ENCODE measurements around the gene TMEM117.

The TMEM117 gene

DNA sequence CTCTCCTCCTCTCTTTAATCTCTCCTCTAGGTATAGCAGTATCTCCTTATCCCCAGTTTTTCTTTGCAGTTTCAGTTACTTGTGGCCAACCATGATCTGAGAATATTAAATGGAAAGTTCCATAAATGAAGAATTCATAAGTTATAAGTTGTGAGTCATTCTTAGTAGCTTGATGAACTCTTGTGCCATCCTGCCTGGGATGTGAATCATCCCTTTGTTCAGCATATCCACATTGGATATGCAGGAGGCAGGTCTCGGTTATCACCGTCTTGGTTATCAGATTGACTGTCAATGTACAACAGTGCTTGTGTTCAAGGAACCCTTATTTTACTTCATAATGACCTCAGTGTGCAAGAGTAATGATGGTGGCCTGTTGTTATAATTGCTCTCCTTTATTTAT, 134.0 kb downstream of the TMEM117 start:
- no peak overlapping the region for H3K27ac ChIP-seq (ENCODE audit: low read depth, low read length)

GRCh38 chr12:43973385-43973784, 137.5 kb downstream of the TMEM117 start:
- H3K36me3 ChIP-seq (ENCODE audit: control insufficient read depth, low read length) = no peaks in the 10 kb centered on the region
- no peak overlapping the region for H3K27ac ChIP-seq (ENCODE audit: low read depth, low read length)
- no peaks in the 10 kb centered on the region for H3K27me3 ChIP-seq (ENCODE audit: control insufficient read depth, low read length)
- H3K4me1 ChIP-seq (ENCODE audit: control insufficient read depth, low read length) = peaks cover 5% of the 10 kb centered on the region
- H3K4me3 ChIP-seq (ENCODE audit: low read length) = no peak overlapping the region
- no peak overlapping the region for H3K4me2 ChIP-seq (ENCODE audit: low read length)
- no peaks in the 10 kb centered on the region for H3K79me2 ChIP-seq (ENCODE audit: control insufficient read depth, low read length)
- H4K20me1 ChIP-seq (ENCODE audit: control insufficient read depth, insufficient read depth, low read depth, low read length) = no peaks in the 10 kb centered on the region
- TF ChIP-seq, protein P1, sequence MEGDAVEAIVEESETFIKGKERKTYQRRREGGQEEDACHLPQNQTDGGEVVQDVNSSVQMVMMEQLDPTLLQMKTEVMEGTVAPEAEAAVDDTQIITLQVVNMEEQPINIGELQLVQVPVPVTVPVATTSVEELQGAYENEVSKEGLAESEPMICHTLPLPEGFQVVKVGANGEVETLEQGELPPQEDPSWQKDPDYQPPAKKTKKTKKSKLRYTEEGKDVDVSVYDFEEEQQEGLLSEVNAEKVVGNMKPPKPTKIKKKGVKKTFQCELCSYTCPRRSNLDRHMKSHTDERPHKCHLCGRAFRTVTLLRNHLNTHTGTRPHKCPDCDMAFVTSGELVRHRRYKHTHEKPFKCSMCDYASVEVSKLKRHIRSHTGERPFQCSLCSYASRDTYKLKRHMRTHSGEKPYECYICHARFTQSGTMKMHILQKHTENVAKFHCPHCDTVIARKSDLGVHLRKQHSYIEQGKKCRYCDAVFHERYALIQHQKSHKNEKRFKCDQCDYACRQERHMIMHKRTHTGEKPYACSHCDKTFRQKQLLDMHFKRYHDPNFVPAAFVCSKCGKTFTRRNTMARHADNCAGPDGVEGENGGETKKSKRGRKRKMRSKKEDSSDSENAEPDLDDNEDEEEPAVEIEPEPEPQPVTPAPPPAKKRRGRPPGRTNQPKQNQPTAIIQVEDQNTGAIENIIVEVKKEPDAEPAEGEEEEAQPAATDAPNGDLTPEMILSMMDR (IDR thresholded peaks at IDR 0.05; ENCODE audit: low read depth, low read length, poor library complexity, severe bottlenecking) = no peak
- TF ChIP-seq EZH2phosphoT487 (IDR thresholded peaks at IDR 0.05; ENCODE audit: borderline replicate concordance, low read length) = no peak
- no peaks in the 10 kb centered on the region for H3K9me2 ChIP-seq (replicated peaks; ENCODE audit: control insufficient read depth, low read length)
- 0 out of 2 replicates have a peak, but pooled peaks cover 2% of the 10 kb centered on the region for H3K9me3 ChIP-seq (ENCODE audit: control insufficient read depth, insufficient read depth, low read length)
- H3F3A ChIP-seq (ENCODE audit: control insufficient read depth, insufficient read depth) = no peaks in the 10 kb centered on the region

More for the DNA sequence above, 134.0 kb downstream of the TMEM117 start:
- Histone ChIP-seq H3K27me3 (ENCODE audit: control insufficient read depth, low read length) (no peaks in the 10 kb centered on the region), H3F3A (ENCODE audit: control insufficient read depth, insufficient read depth) (no peaks in the 10 kb centered on the region), H3K36me3 (ENCODE audit: control insufficient read depth, low read length) (no peaks in the 10 kb centered on the region), H3K9me2 (replicated peaks; ENCODE audit: control insufficient read depth, low read length) (no peaks in the 10 kb centered on the region), H3K4me1 (ENCODE audit: control insufficient read depth, low read length) (peaks cover 5% of the 10 kb centered on the region), H3K79me2 (ENCODE audit: control insufficient read depth, low read length) (no peaks in the 10 kb centered on the region), H3K4me2 (ENCODE audit: low read length) (no peak overlapping the region), H3K4me3 (ENCODE audit: low read length) (no peak overlapping the region), H3K9me3 (ENCODE audit: control insufficient read depth, insufficient read depth, low read length) (0 out of 2 replicates have a peak, but pooled peaks cover 2% of the 10 kb centered on the region), H4K20me1 (ENCODE audit: control insufficient read depth, insufficient read depth, low read depth, low read length) (no peaks in the 10 kb centered on the region)
- TF ChIP-seq, protein P1 (IDR thresholded peaks at IDR 0.05; ENCODE audit: low read depth, low read length, poor library complexity, severe bottlenecking) = no peak
- TF ChIP-seq EZH2phosphoT487 (IDR thresholded peaks at IDR 0.05; ENCODE audit: borderline replicate concordance, low read length) = no peak

- Histone ChIP-seq H3F3A (ENCODE audit: control insufficient read depth, insufficient read depth) (no peaks in the 10 kb centered on the region), H3K27ac (ENCODE audit: low read depth, low read length) (no peak overlapping the region), H3K27me3 (ENCODE audit: control insufficient read depth, low read length) (no peaks in the 10 kb centered on the region), H3K4me3 (ENCODE audit: low read length) (no peak overlapping the region), H4K20me1 (ENCODE audit: control insufficient read depth, insufficient read depth, low read depth, low read length) (no peaks in the 10 kb centered on the region), H3K4me2 (ENCODE audit: low read length) (no peak overlapping the region), H3K9me3 (ENCODE audit: control insufficient read depth, insufficient read depth, low read length) (0 out of 2 replicates have a peak, but pooled peaks cover 2% of the 10 kb centered on the region), H3K4me1 (ENCODE audit: control insufficient read depth, low read length) (peaks cover 5% of the 10 kb centered on the region), H3K9me2 (replicated peaks; ENCODE audit: control insufficient read depth, low read length) (no peaks in the 10 kb centered on the region), H3K36me3 (ENCODE audit: control insufficient read depth, low read length) (no peaks in the 10 kb centered on the region), H3K79me2 (ENCODE audit: control insufficient read depth, low read length) (no peaks in the 10 kb centered on the region)
- TF ChIP-seq EZH2phosphoT487 (IDR thresholded peaks at IDR 0.05; ENCODE audit: borderline replicate concordance, low read length) = no peak
- TF ChIP-seq, protein P1 (IDR thresholded peaks at IDR 0.05; ENCODE audit: low read depth, low read length, poor library complexity, severe bottlenecking) = no peak
These were observed 138.1 kb downstream of the TMEM117 start for GRCh38 chr12:43973993-43974392.
